GM12878 (cell line): Measurements from ENCODE around the gene MYO7A. TPM values are rescaled to one million over a fixed set of nuclear protein-coding genes. Genes with fewer than 3 reads are reported as not detected.

ENCODE experiments used
- ATAC-seq: fragments of 200-7000 bp; cut with Tn5 transposase; 3 replicates; pipeline ENCODE4 v1.9.1; 2020; ENCODE audit warnings: mild to moderate bottlenecking, moderate library complexity
- BruUV-seq: library from RNA; stranded (reverse); fragments of 400-500 nt; replicated peaks from 2 replicates; lab custom pipeline; 2021; lab: Mats Ljungman, UMichigan
- CTCF ChIA-PET: fragments of 300-600 bp; sonication (Branson Sonifier 250); formaldehyde crosslinking; extraction: SDS; loops from one replicate; lab custom pipeline; 2021; ENCODE audit warnings: inconsistent platforms; lab: Yijun Ruan, JAX
- POLR2A ChIA-PET: fragments of 350-600 bp; formaldehyde crosslinking; extraction: SDS; loops from one replicate; lab custom pipeline; 2021; ENCODE audit warnings: inconsistent platforms; lab: Charles Lee
- RAD21 ChIA-PET: fragments of 300-600 bp; sonication (Branson Sonifier 250); formaldehyde crosslinking; loops from one replicate; lab custom pipeline; 2023; ENCODE audit warnings: antibody characterized with exemption; ENCODE audit not compliant: unreplicated experiment; lab: Charles Lee
- SMC1A ChIA-PET: fragments of 300-600 bp; sonication (Branson Sonifier 250); formaldehyde crosslinking; loops from one replicate; lab custom pipeline; 2023; ENCODE audit not compliant: unreplicated experiment, uncharacterized antibody; lab: Charles Lee
- DNase-seq: peaks from one replicate; pipeline ENCODE4 v3.0.0-alpha.2; 2011; ENCODE audit warnings: low read depth, low spot score
- FAIRE-seq: peaks from 3 replicates; lab custom pipeline; 2011; peaks lifted over from hg19 to GRCh38; lab: Jason Lieb, UNC
- H2AFZ ChIP-seq: 2 replicates; pipeline ENCODE4 v1.6.0; 2011; ENCODE audit warnings: low read depth, low read length, control low read depth; ENCODE audit not compliant: control insufficient read depth
- H3K27ac ChIP-seq: 2 replicates; pipeline ENCODE4 v1.5.1; 2011; ENCODE audit warnings: control low read depth; ENCODE audit not compliant: control insufficient read depth, insufficient read depth
- H3K27me3 ChIP-seq, 2 experiments: replicated peaks in 1 of 2; 2 replicates each; pipeline versions ENCODE4 v1.6.0 to v1.6.1; 2011; ENCODE audit warnings: low read length in 1 of 2; ENCODE audit not compliant: control insufficient read depth in 2 of 2, insufficient read depth in 2 of 2
- H3K36me3 ChIP-seq, 2 experiments: 2 replicates each; pipeline ENCODE4 v1.5.1; 2011; ENCODE audit warnings: low read length in 1 of 2; ENCODE audit not compliant: control insufficient read depth in 2 of 2, insufficient read depth in 2 of 2
- H3K4me1 ChIP-seq: 2 replicates; pipeline ENCODE4 v1.6.1; 2011; ENCODE audit warnings: mild to moderate bottlenecking, low read length, moderate library complexity, mixed read lengths; ENCODE audit not compliant: control insufficient read depth, insufficient read depth
- H3K4me2 ChIP-seq: 2 replicates; pipeline ENCODE4 v1.6.0; 2011; ENCODE audit warnings: control low read depth; ENCODE audit not compliant: control insufficient read depth, insufficient read depth
- H3K4me3 ChIP-seq: fragments of 200-600 bp; sonication (generic); 2 replicates; pipeline ENCODE4 v1.5.1; 2016
- H3K79me2 ChIP-seq: 2 replicates; pipeline ENCODE4 v1.6.0; 2011; ENCODE audit warnings: low read length; ENCODE audit not compliant: control insufficient read depth, insufficient read depth
- H3K9ac ChIP-seq: 2 replicates; pipeline ENCODE4 v1.8.0; 2011; ENCODE audit warnings: low read length, control low read depth, mixed read lengths; ENCODE audit not compliant: control insufficient read depth, insufficient read depth
- H3K9me3 ChIP-seq: replicated peaks from 3 replicates; pipeline ENCODE4 v1.5.1; 2011; ENCODE audit warnings: mild to moderate bottlenecking, low read length; ENCODE audit not compliant: control insufficient read depth, insufficient read depth
- H4K20me1 ChIP-seq: 2 replicates; pipeline ENCODE4 v1.6.0; 2011; ENCODE audit not compliant: control insufficient read depth, insufficient read depth
- BACH1 ChIP-seq: fragments of 450-650 bp; IDR thresholded peaks from 2 replicates; pipeline ENCODE4 v1.6.1; 2017; ENCODE audit warnings: mild to moderate bottlenecking, borderline replicate concordance
- FOXK2 ChIP-seq: fragments of 450-650 bp; IDR thresholded peaks from 2 replicates; pipeline ENCODE4 v1.6.1; 2017; ENCODE audit warnings: mild to moderate bottlenecking, moderate library complexity
- HDAC6 ChIP-seq: fragments of 200-600 bp; sonication (generic); IDR thresholded peaks from one replicate; pipeline ENCODE4 v1.8.0; 2017; ENCODE audit warnings: antibody characterized with exemption; ENCODE audit not compliant: unreplicated experiment
- POU2F2 ChIP-seq: IDR thresholded peaks from 3 replicates; pipeline ENCODE4 v1.6.1; 2011; ENCODE audit warnings: low read depth, mild to moderate bottlenecking, low read length, borderline replicate concordance
- SKIL ChIP-seq: fragments of 450-650 bp; IDR thresholded peaks from 2 replicates; pipeline ENCODE4 v1.6.1; 2017; ENCODE audit warnings: mild to moderate bottlenecking, low read depth, inconsistent platforms; ENCODE audit not compliant: poor library complexity, severe bottlenecking
- WGBS: methylation state at CpG from one replicate; pipeline ENCODE4 v1.1.6; 2016; ENCODE audit warnings: low lambda C conversion rate; ENCODE audit not compliant: insufficient replicate concordance, insufficient coverage; ENCODE audit errors: missing lambda C conversion rate; 5-methylcytosine and 5-hydroxymethylcytosine counted together
- in situ Hi-C: fragments of 300-500 bp; cut with MboI; formaldehyde crosslinking; loops from 9 replicates; pipeline ENCODE4 v1.14.3; 2018; ENCODE audit warnings: mixed read lengths
- intact Hi-C: fragments of 100-400 bp; cut with micrococcal nuclease; formaldehyde crosslinking; loops from one replicate; pipeline ENCODE4 v1.14.2; 2022; ENCODE audit not compliant: unreplicated experiment
- polyA plus RNA-seq, 11 experiments: library from polyadenylated mRNA; depleted of rRNA in 4 of 11; unstranded in 6 of 11; stranded (reverse) in 5 of 11; fragments of >200 nt; fragmentation: Nextera tagmentation in 4 of 11; fragmentation: Illumina TruSeq in 1 of 11; extraction: Ambion mirVana in 4 of 11; extraction: Trizol in 1 of 11; gene quantifications; 1 replicate in 1 of 11; 2 replicates in 10 of 11; pipeline versions ENCODE4 v1.2.1 to v1.2.3, GENCODE V29; 2011 to 2016; ENCODE audit warnings: inconsistent platforms in 2 of 11, missing spikeins in 2 of 11, low read depth in 1 of 11
- total RNA-seq, 4 experiments: library from RNA; depleted of rRNA in 3 of 4; stranded (reverse); fragments of >200 nt in 3 of 4; fragmentation: Illumina TruSeq in 1 of 4; extraction: Trizol in 1 of 4; gene quantifications; 2 replicates each; pipeline versions ENCODE4 v1.2.1 to v1.2.3, GENCODE V29; 2013 to 2021

Gene MYO7A
- total and polyA plus RNA-seq, 10 of the 15 experiments (the other 5 are each of a cell fraction or from before 2014, with no cell fraction given), result 0.01 to 0.21 (median 0.04) TPM; not detected in 6

- FAIRE-seq (no peak), DNase-seq (no peak), ATAC-seq (peak; percentile 17)
- TF ChIP-seq POU2F2, result no peak
- TF ChIP-seq SKIL, result no peak
- no peak for TF ChIP-seq BACH1
- no peak for TF ChIP-seq HDAC6
- TF ChIP-seq FOXK2, result no peak
- CTCF ChIA-PET, result interaction anchor here (0.6 to 3.6 kb wide), 29 partner anchors 9 to 721 kb away, joined by 3 to 50 read pairs (median 4); no protein-coding TSS in a partner anchor
- no TSS peak for BruUV-seq
- intact Hi-C loops, result loop anchor here (1.0 to 5.0 kb wide), 3 partner anchors 61 to 492 kb away; no protein-coding TSS in a partner anchor
- Histone ChIP-seq H3K27ac (no peak overlapping the region), H3K4me3 (no peak overlapping the region), H3K9me3 (no peaks in the 10 kb centered on the region), H2AFZ (peak overlapping the region; percentile 52; the same call in 1 of the 2 replicates), H3K36me3 (no peaks in the 10 kb centered on the region), H3K4me1 (0 out of 2 replicates have a peak, but pooled peaks cover 3% of the 10 kb centered on the region), H3K27me3 (peaks cover 0 to 3% of the 10 kb centered on the region in 2 experiments; a peak in 2 of 4 replicates), H4K20me1 (no peaks in the 10 kb centered on the region), H3K9ac (no peak overlapping the region), H3K79me2 (no peaks in the 10 kb centered on the region), H3K4me2 (peak overlapping the region; percentile 71)
- SMC1A ChIA-PET, result interaction anchor here (0.6 to 2.3 kb wide), 8 partner anchors 9 to 493 kb away, joined by 3 to 20 read pairs (median 4); no protein-coding TSS in a partner anchor
- POLR2A ChIA-PET, result interaction anchor here (0.6 kb wide), 1 partner anchor 420 kb away, joined by 4 read pairs; no protein-coding TSS in a partner anchor
- RAD21 ChIA-PET, result interaction anchor here (0.8 to 1.9 kb wide), 5 partner anchors 59 to 430 kb away, joined by 3 to 13 read pairs (median 5); no protein-coding TSS in a partner anchor
- WGBS, result 3% methylated on average over 10 of the region's 10 CpGs
- in situ Hi-C loops, result no loop called here
These were observed 1.2 kb upstream of the MYO7A start for GRCh38 chr11:77126861-77127234.
